HG03064 (cell line): ENCODE results near the gene PHF21A.
"Not testable (repeated sequence)": the region's sequence is repeated elsewhere in the genome, so short reads cannot be mapped to it uniquely, and the experiment has no call there.

ENCODE experiments used
- ATAC-seq: cut with Tn5 transposase; IDR thresholded peaks from one replicate; pipeline ENCODE4 v1.9.1; 2021; ENCODE audit warnings: low read depth; ENCODE audit not compliant: unreplicated experiment

The PHF21A gene

GRCh38 chr11:45993531-45994001 is 127.7 kb downstream of the PHF21A start:
- no peak for ATAC-seq

DNA sequence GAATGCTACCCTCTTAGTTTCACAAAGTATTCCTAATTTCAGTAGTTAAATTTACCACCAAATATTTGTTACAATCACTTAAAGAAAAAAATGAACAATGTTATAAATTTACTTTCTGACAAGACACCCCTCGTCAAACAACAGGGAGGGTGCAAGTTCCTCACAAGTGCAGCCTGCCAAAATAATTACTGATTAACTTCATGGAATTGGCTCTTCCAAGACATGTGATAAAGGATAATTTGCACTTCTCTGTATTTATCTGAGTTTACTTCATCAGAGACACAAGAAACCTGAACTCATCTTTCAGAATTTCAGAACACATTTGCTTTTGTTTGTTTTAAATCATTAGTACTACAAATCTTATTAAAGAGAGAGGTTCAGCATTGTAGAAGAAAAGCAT is 132.3 kb downstream of the PHF21A start:
- no peak for ATAC-seq

- no peak for ATAC-seq
Observed at GRCh38 chr11:45985212-45985611, 136.0 kb downstream of the PHF21A start.

GRCh38 chr11:45984192-45984591 is 137.1 kb downstream of the PHF21A start:
- ATAC-seq, result no peak

DNA sequence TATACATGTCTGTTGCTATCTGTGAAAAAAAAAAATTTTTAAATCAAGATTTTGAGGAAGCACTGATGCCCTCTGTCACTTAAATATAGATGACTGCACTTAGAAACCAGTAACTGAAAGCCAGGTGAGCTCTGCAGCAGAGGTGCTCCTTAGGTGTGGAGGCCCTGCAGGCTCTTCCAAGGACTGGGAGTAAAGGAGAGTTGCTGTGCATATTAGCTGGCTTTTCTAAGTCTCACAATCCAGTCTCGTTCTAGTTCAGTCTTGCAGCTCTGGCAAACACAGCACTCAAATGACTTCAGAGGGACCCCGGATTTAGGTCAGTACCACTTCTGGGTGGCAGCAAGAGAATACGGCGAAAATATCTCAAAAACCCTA is 137.8 kb downstream of the PHF21A start:
- ATAC-seq, result no peak

- ATAC-seq, result no peak
Observed at GRCh38 chr11:45982656-45983470, 138.4 kb downstream of the PHF21A start.

DNA sequence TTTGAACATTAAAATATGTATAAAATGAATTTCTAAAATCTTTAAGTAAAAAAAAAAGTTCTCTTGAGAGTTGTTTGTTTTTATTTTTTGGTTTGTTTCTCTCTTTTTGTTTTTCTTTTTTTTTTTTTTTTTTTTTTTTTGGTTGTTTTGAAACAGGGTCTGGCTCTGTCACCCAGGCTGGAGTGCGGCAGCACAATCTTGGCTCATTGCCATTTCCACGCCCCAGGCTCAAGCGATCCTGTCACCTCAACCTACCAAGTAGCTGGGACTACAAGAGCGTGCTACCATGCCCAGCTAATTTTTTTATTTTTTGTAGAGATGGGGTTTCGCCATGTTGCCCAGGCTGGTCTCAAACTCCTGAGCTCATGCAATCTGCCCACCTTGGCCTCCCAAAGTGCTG is 139.4 kb downstream of the PHF21A start:
- not testable (repeated sequence) for ATAC-seq

- ATAC-seq, result no peak
Observed at GRCh38 chr11:45974806-45975205, 146.4 kb downstream of the PHF21A start.

- no peak for ATAC-seq
Observed at GRCh38 chr11:45973601-45974000, 147.7 kb downstream of the PHF21A start.

DNA sequence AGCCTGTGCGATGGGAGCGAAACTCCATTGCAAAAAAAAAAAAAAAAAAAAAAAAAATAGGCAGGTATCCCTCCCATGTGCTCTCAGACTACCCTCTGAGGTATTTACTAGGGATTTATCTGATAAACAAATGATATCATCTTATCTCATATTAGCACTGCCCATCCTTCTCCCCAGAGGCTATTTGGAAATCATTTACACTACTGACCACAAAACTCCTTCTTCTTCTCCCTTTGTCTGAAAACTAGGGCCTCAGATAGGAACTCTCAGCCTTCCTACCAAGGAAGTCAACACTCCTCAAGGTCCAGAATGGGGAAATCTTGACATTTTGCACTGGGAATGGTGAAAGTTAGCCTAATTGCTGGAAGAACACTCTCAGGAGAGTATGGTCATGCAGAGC is 152.4 kb downstream of the PHF21A start:
- ATAC-seq, result no peak

DNA sequence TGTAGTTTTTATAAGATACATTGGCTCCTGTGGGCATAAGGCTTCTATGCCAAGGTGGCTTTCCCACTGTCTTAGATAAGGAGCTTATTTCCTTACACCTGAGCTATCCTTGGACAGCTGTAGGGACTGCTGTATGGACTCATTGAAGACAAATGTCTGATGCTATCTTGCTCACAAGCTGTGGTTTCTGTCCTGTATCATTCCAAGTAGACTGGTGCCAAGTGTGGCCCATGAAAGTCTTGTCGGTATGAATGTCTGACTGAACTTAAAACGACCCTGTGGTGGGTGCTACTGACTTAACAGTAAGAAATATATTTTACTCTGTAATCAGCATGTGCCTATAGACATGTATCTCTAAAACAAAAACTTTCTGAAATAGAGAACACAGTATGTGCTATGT is 153.7 kb downstream of the PHF21A start:
- no peak for ATAC-seq

DNA sequence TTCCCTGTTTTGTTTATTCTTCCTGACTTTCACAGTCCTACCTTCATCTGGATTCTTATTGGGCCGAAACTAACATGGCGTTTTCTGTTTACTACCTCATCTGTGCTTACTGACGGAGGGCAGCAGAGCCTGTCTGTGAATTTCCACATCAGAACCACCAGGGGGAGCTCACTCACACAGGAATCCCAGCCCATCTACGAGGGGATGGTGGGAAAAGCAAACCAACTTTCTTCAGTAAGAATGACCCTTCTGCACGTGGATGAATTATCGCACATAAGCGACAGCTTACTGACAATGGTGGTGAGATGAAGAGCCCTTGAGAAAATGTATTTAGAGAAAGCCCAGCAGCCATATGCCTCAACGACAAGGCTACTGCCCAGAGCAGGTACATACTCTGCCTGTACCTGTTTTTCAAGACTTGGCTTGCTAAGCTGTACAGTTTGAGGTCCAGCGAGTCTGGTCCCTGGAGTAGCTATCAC is 156.3 kb downstream of the PHF21A start:
- ATAC-seq, result no peak

DNA sequence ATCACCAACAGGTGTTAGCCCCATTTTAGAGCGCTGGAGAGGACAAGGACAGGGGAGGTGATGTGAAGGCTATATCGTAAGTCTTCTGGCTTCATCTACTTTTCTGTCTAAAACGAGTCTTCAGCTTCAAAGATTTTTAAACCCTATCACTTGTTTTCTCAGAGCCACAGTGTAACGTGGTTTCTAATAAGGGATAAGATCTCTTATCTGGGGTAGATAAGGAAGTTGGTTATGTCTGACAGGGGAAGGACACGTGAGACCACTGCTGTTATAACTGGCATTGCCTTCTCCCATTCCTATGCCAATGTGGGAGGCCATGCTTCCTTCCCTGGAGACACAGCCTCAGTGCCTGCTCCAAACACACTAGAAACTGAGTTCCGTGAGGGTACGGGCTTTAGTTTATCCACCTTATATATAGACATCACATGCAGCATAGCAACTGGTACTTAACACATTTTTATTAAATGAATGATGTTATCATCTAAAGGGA is 159.5 kb downstream of the PHF21A start:
- ATAC-seq, result no peak

DNA sequence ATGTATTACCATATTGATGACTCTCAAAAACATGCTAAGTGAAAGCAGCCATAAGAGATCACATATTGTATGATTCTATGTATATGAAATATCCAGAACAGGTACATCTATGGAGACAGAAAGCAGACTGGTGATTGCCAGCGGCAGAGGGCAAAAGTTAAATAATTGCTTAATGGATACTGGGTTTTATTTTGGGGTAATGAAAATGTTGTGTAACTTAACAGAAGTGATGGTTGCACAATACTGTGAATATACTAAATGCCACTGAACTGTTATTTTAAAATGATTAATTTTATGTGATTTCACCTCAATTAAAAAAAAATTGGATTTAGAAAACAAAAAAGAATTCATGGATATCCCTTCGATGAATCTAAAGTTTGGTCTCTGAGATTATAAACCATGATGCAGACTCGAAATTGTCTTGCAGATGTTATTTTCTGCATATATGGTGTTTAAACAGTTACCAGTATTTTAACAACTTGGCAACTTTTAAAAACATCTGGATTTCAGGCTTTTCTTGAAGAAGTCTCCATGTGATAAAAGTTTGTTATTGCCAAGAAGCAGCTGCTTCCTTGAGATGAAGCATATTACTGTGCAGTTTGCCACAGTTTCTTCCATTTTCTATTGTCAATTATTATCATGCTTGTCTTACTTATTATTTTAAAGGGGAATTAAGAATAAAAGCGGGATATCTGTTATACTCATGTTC is 160.7 kb downstream of the PHF21A start:
- ATAC-seq, result no peak

DNA sequence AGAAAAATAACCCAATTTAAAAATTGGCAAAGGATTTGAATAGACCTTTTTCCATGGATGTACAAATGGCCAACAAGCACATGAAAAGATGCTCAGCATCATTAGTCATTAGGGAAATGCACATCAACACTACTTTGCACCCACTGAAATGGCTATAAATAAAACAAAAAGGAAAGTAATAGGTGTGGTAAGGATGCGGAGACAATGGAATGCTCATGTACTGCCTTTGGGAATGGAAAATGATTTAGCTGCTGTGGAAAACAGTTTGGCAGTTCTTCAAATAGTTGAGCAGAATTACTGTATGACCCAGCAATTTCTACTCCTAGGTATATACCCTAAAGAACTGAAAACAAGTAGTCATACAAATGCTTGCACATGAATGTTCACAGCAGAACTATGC is 161.4 kb downstream of the PHF21A start:
- no peak for ATAC-seq

GRCh38 chr11:45949992-45950407 is 171.3 kb downstream of the PHF21A start:
- no peak for ATAC-seq

DNA sequence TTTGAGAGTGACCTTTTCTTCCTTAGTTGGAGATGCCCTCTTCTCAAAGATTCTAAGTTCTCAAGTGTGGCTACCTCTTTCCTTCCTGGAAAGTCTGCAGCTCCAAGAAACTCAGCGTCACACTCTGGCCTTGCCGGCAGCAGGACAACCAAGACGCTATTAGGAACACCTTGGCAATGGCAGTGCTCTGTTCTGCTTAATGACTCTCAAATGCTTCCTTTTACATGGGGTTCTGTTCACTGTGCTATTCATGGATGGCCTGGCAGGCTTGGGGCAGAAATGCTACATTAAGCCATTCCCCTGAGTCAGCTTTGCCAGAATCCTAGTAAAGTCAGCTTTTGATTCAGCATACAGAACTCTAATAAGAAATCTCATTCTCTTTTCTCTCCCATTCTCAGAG is 172.9 kb downstream of the PHF21A start:
- no peak for ATAC-seq

DNA sequence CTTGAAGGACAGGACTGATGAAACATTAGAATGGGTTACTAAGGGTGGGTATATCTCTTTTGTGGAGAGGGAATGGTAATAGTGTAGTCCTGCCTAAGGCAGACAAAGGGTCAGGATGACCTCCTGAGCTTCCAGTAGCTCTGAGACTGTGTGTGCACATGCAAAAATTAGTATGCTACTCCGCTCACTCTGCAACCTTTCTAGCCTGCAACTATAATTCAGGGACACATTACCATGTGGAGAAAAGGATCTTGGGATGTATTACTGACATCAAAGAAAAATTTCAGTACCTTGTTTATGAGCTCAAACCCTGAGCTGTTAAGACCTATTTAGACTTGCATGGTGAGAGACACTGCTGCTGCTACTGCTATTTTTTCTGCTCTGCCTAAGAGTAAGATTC is 173.4 kb downstream of the PHF21A start:
- ATAC-seq, result no peak

DNA sequence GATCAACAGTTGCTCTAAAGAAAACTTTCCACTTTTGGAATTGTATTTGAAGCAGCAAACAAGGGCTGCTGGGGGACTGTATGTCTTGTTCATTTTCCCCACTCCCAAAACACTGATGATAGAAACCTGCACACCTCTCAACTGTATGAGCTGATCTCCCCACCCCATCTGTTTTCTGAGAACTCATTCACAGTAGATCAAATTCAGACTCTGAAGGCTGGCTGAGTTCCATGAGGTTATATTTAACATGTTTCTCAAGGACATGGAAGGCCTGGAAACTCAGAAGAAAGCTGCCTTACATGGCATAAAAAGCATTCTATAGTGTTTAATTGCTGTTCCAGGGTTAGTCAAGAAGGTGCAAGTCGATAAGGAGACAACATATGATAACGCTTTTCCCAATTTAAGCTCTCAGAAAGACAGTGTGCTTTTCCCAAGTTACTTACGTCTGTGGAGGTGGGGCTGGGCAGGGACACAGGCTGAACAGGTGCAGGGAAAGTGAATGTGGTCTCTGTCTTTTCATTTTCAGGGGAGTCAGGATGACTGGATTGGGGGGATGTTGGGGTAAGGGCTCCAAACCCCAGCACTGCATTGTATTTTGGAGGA is 175.8 kb downstream of the PHF21A start:
- ATAC-seq, result no peak

- no peak for ATAC-seq
Observed at GRCh38 chr11:45942381-45942780, 178.9 kb downstream of the PHF21A start.

DNA sequence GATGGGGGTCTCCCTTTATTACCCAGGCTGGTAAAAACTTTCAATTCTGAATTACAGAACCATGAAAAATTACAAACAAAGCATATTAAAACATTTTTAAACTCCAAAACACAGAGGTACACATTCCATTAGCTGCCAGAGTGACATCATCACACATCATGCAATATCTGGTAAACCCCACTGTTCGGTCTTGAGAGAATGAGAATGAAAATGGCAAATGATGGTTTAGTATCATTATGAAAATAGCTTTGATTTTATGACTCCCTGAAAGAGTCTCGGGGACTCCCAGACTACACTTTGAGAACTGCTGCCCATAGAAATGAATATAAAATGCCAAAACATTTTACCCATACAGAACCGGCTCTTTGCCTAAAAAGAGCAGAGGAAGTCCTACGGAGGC is 180.0 kb downstream of the PHF21A start:
- ATAC-seq, result no peak
